Testis (tissue), 2 donors: ENCODE results near the gene SULT6B1.

ENCODE experiments used
- CTCF ChIP-seq, 3 experiments: fragments of 450-650 bp in 2 of 3; fragments of 200-600 bp in 1 of 3; sonication (generic) in 1 of 3; IDR thresholded peaks; one replicate each; pipeline ENCODE4 v1.5.1; 2016 to 2019; ENCODE audit warnings: antibody characterized with exemption in 3 of 3, mild to moderate bottlenecking in 2 of 3, moderate library complexity in 1 of 3
- POLR2A ChIP-seq: fragments of 450-650 bp; IDR thresholded peaks from one replicate; pipeline ENCODE4 v1.6.1; 2017; ENCODE audit warnings: antibody characterized with exemption, mild to moderate bottlenecking, moderate library complexity

GRCh38 chr2:37232131-37232933 is 43.9 kb upstream of the SULT6B1 start:
- TF ChIP-seq CTCF (IDR thresholded peaks at IDR 0.05) (no peak), POLR2A (no peak)
